A673 (cell line): ENCODE results near the gene LDB3.

Experiments
- CTCF ChIP-seq: fragments of 300-800, 200-600 bp; sonication (generic); conservative IDR thresholded peaks from 2 replicates; pipeline ENCODE4 v1.5.1; 2017; ENCODE audit warnings: low read depth, mild to moderate bottlenecking, antibody characterized with exemption, low read length, moderate library complexity, mixed read lengths
- EZH2 ChIP-seq: fragments of 200-600 bp; sonication (generic); IDR thresholded peaks from 2 replicates; pipeline ENCODE4 v1.6.1; 2017; ENCODE audit warnings: borderline replicate concordance, low read depth, mild to moderate bottlenecking, mixed read lengths, antibody characterized with exemption, low read length; ENCODE audit not compliant: poor library complexity, severe bottlenecking

- TF ChIP-seq CTCF (no peak), EZH2 (no peak)
Measured at GRCh38 chr10:86666538-86666937, 1.8 kb upstream of the LDB3 start.
